PC-3 (cell line): ENCODE measurements around the gene EME2. TPM values are rescaled to one million over a fixed set of nuclear protein-coding genes. Genes with fewer than 3 reads are reported as not detected.

Experiments
- ATAC-seq: fragments of 200-7000 bp; cut with Tn5 transposase; 2 replicates; pipeline ENCODE4 v1.9.1; 2020; ENCODE audit warnings: mild to moderate bottlenecking, moderate library complexity
- BruUV-seq: library from RNA; stranded (reverse); fragments of 400-500 nt; replicated peaks from 2 replicates; lab custom pipeline; 2021; lab: Mats Ljungman, UMichigan
- CTCF ChIA-PET: fragments of 300-600 bp; sonication (Branson Sonifier 250); formaldehyde crosslinking; loops from one replicate; lab custom pipeline; 2022; ENCODE audit warnings: antibody characterized with exemption; lab: Charles Lee
- POLR2A ChIA-PET: fragments of 300-600 bp; sonication (Branson Sonifier 250); formaldehyde crosslinking; loops from one replicate; lab custom pipeline; 2022; ENCODE audit warnings: antibody characterized with exemption; ENCODE audit not compliant: unreplicated experiment; lab: Charles Lee
- DNase-seq: peaks from one replicate; pipeline ENCODE4 v3.0.0-alpha.2; 2015
- H2AFZ ChIP-seq: fragments of 300-600 bp; sonication (generic); 2 replicates; pipeline ENCODE4 v1.6.0; 2016; ENCODE audit warnings: antibody characterized with exemption, low read length
- H3F3A ChIP-seq: fragments of 300-600 bp; sonication (generic); one replicate; pipeline ENCODE4 v1.6.0; 2017; ENCODE audit warnings: antibody characterized with exemption, low read length, control low read depth, mild to moderate bottlenecking; ENCODE audit not compliant: unreplicated experiment
- H3K27ac ChIP-seq: fragments of 300-600 bp; sonication (generic); 2 replicates; pipeline ENCODE4 v1.5.1; 2016; ENCODE audit warnings: mild to moderate bottlenecking, low read length
- H3K27me3 ChIP-seq: fragments of 300-600 bp; sonication (generic); 2 replicates; pipeline ENCODE4 v1.6.1; 2016; ENCODE audit warnings: low read length, mixed read lengths
- H3K36me3 ChIP-seq: fragments of 300-600 bp; sonication (generic); 2 replicates; pipeline ENCODE4 v1.6.1; 2016; ENCODE audit warnings: low read depth, mixed run types, low read length, mixed read lengths
- H3K4me1 ChIP-seq: fragments of 300-600 bp; sonication (generic); 2 replicates; pipeline ENCODE4 v1.5.1; 2016; ENCODE audit warnings: low read length; ENCODE audit not compliant: insufficient read depth
- H3K4me2 ChIP-seq: fragments of 300-600 bp; sonication (generic); 2 replicates; pipeline ENCODE4 v1.6.0; 2016; ENCODE audit warnings: low read length
- H3K4me3 ChIP-seq: fragments of 300-600 bp; sonication (generic); 2 replicates; pipeline ENCODE4 v1.5.1; 2016; ENCODE audit warnings: mild to moderate bottlenecking, low read length, mixed read lengths
- H3K79me2 ChIP-seq: fragments of 300-600 bp; sonication (generic); 2 replicates; pipeline ENCODE4 v1.6.1; 2017; ENCODE audit warnings: low read length, mixed read lengths
- H3K9ac ChIP-seq: fragments of 300-600 bp; sonication (generic); 2 replicates; pipeline ENCODE4 v1.6.0; 2016; ENCODE audit warnings: mild to moderate bottlenecking, low read length
- H3K9me2 ChIP-seq: fragments of 300-600 bp; sonication (generic); replicated peaks from 2 replicates; pipeline ENCODE4 v1.6.1; 2016; ENCODE audit warnings: mixed run types, low read length, mixed read lengths
- H3K9me3 ChIP-seq: fragments of 300-600 bp; sonication (generic); 2 replicates; pipeline ENCODE4 v1.6.1; 2016; ENCODE audit warnings: low read length, mixed read lengths
- H4K20me1 ChIP-seq: fragments of 300-600 bp; sonication (generic); 2 replicates; pipeline ENCODE4 v1.6.1; 2016; ENCODE audit warnings: low read length, mixed read lengths
- CTCF ChIP-seq: fragments of 300-600 bp; sonication (generic); conservative IDR thresholded peaks from 2 replicates; pipeline ENCODE4 v1.5.1; 2017; ENCODE audit warnings: antibody characterized with exemption, low read depth, mild to moderate bottlenecking, low read length
- EZH2 ChIP-seq: fragments of 300-600 bp; sonication (generic); IDR thresholded peaks from one replicate; pipeline ENCODE4 v1.6.1; 2017; ENCODE audit warnings: antibody characterized with exemption, mild to moderate bottlenecking, low read length; ENCODE audit not compliant: unreplicated experiment
- EZH2phosphoT487 ChIP-seq: fragments of 300-600 bp; sonication (generic); IDR thresholded peaks from 2 replicates; pipeline ENCODE4 v1.6.1; 2018; ENCODE audit warnings: mild to moderate bottlenecking, antibody characterized with exemption, low read length, borderline replicate concordance
- intact Hi-C: fragments of 100-400 bp; cut with micrococcal nuclease; formaldehyde crosslinking; loops from 2 replicates; pipeline ENCODE4 v1.9.0; 2023
- total RNA-seq: library from RNA; depleted of rRNA; stranded (reverse); fragments of >200 nt; gene quantifications from 2 replicates; pipeline ENCODE4 v1.2.3, GENCODE V29; 2014

The EME2 gene
- total RNA-seq, 1 experiment from 2014 or later: 12.5 TPM

- no peak overlapping the region for H3K4me2 ChIP-seq
- no peak overlapping the region for H3K9ac ChIP-seq
- TF ChIP-seq EZH2 (no peak), EZH2phosphoT487 (no peak), CTCF (no peak)
- no peaks in the 10 kb centered on the region for H3K27me3 ChIP-seq
- no peak overlapping the region for H2AFZ ChIP-seq
- H3K79me2 ChIP-seq: no peaks in the 10 kb centered on the region
- no peaks in the 10 kb centered on the region for H3K4me1 ChIP-seq
- intact Hi-C loops: no loop called here
- H3K9me3 ChIP-seq: no peaks in the 10 kb centered on the region
- ChIA-PET CTCF (no interaction called here), POLR2A (no interaction called here)
- H3K9me2 ChIP-seq: no peaks in the 10 kb centered on the region
- DNase-seq (no peak), ATAC-seq (no peak)
- no peaks in the 10 kb centered on the region for H4K20me1 ChIP-seq
- H3K27ac ChIP-seq: no peak overlapping the region
- no peaks in the 10 kb centered on the region for H3K36me3 ChIP-seq
- no peaks in the 10 kb centered on the region for H3F3A ChIP-seq
- H3K4me3 ChIP-seq: no peak overlapping the region
- no TSS peak for BruUV-seq
Observed at GRCh38 chr16:1792836-1793577, 20.4 kb downstream of the EME2 start.

GRCh38 chr16:1793578-1794220 lies 21.1 kb downstream of the EME2 start, which contains the start of gene IGFALS:
Gene IGFALS (minus strand): TSS chr16:1793705. CDS start chr16:1793652, 53 bp downstream.
- ATAC-seq (no peak), DNase-seq (no peak)
- H2AFZ ChIP-seq: no peak within 1 kb of the TSS
- H3K9me3 ChIP-seq: no peaks in the 10 kb centered on the region
- ChIA-PET CTCF (no interaction called here), POLR2A (no interaction called here)
- no peak within 1 kb of the TSS for H3K4me3 ChIP-seq
- no TSS peak for BruUV-seq
- H4K20me1 ChIP-seq: no peaks in the 10 kb centered on the region
- H3K36me3 ChIP-seq: no peaks in the 10 kb centered on the region
- no peak within 1 kb of the TSS for H3K27ac ChIP-seq
- TF ChIP-seq EZH2 (no peak), EZH2phosphoT487 (no peak), CTCF (no peak)
- H3K9ac ChIP-seq: no peak within 1 kb of the TSS
- intact Hi-C loops: no loop called here
- no peaks in the 10 kb centered on the region for H3K79me2 ChIP-seq
- H3F3A ChIP-seq: no peaks in the 10 kb centered on the region
- H3K4me2 ChIP-seq: no peak within 1 kb of the TSS
- no peaks in the 10 kb centered on the region for H3K9me2 ChIP-seq
- no peaks in the 10 kb centered on the region for H3K4me1 ChIP-seq
- no peaks in the 10 kb centered on the region for H3K27me3 ChIP-seq
